LoVo (cell line): ENCODE measurements around the gene CCDC78.
A peak's percentile ranks its signal among the peaks of the same experiment; 100 is the strongest.

Source experiments
- DNase-seq: peaks from one replicate; pipeline ENCODE4 v3.0.0-alpha.2; 2016; ENCODE audit warnings: low spot score

Gene CCDC78

GRCh38 chr16:709566-710499 is 16.4 kb downstream of the CCDC78 start:
- DNase-seq, result no peak

- DNase-seq, result no peak
Measured at GRCh38 chr16:708959-709358, 17.3 kb downstream of the CCDC78 start.

GRCh38 chr16:708019-708418 is 18.2 kb downstream of the CCDC78 start:
- DNase-seq, result no peak

GRCh38 chr16:707062-707538 is 19.1 kb downstream of the CCDC78 start:
- DNase-seq, result no peak

GRCh38 chr16:706189-707061 is 19.8 kb downstream of the CCDC78 start:
- DNase-seq, result no peak

- no peak for DNase-seq
Measured at GRCh38 chr16:705431-706188, 20.6 kb downstream of the CCDC78 start, which contains the start of gene FBXL16. FBXL16 (minus strand) TSS chr16:705801; CDS start chr16:697405, 8,396 bp downstream.

- no peak for DNase-seq
Measured at GRCh38 chr16:704552-705380, 21.5 kb downstream of the CCDC78 start.

GRCh38 chr16:704047-704446 is 22.2 kb downstream of the CCDC78 start:
- DNase-seq, result no peak

GRCh38 chr16:703406-703805 is 22.8 kb downstream of the CCDC78 start:
- no peak for DNase-seq

- DNase-seq, result no peak
Measured at GRCh38 chr16:702341-702740, 23.9 kb downstream of the CCDC78 start.

- DNase-seq, result no peak
Measured at GRCh38 chr16:700684-701584, 25.3 kb downstream of the CCDC78 start.

GRCh38 chr16:698911-699671 is 27.2 kb downstream of the CCDC78 start:
- no peak for DNase-seq

GRCh38 chr16:695355-696089 is 30.7 kb downstream of the CCDC78 start:
- DNase-seq, result peak; percentile 84

- no peak for DNase-seq
Measured at GRCh38 chr16:694863-695354, 31.3 kb downstream of the CCDC78 start.

- DNase-seq, result no peak
Measured at GRCh38 chr16:694187-694862, 31.9 kb downstream of the CCDC78 start.

- no peak for DNase-seq
Measured at GRCh38 chr16:693766-694165, 32.5 kb downstream of the CCDC78 start.

GRCh38 chr16:693364-693763 is 32.9 kb downstream of the CCDC78 start:
- no peak for DNase-seq
